ENCODE measurements around the gene ADCY2. TPM values are rescaled to one million over a fixed set of nuclear protein-coding genes. Genes with fewer than 3 reads are reported as not detected.

Gene ADCY2
- total RNA-seq, 1 donor from 2014 or later = 0.59 TPM

- intact Hi-C loops (cut with DNase I) = no loop called here
- H3K27ac ChIP-seq = no peak overlapping the region
- TF ChIP-seq, protein P1, sequence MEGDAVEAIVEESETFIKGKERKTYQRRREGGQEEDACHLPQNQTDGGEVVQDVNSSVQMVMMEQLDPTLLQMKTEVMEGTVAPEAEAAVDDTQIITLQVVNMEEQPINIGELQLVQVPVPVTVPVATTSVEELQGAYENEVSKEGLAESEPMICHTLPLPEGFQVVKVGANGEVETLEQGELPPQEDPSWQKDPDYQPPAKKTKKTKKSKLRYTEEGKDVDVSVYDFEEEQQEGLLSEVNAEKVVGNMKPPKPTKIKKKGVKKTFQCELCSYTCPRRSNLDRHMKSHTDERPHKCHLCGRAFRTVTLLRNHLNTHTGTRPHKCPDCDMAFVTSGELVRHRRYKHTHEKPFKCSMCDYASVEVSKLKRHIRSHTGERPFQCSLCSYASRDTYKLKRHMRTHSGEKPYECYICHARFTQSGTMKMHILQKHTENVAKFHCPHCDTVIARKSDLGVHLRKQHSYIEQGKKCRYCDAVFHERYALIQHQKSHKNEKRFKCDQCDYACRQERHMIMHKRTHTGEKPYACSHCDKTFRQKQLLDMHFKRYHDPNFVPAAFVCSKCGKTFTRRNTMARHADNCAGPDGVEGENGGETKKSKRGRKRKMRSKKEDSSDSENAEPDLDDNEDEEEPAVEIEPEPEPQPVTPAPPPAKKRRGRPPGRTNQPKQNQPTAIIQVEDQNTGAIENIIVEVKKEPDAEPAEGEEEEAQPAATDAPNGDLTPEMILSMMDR (IDR thresholded peaks at IDR 0.05) = no peak
- DNase-seq = no peak
- no peak overlapping the region for H3K4me3 ChIP-seq
- H3K9me3 ChIP-seq = no peaks in the 10 kb centered on the region
- H3K4me1 ChIP-seq = no peaks in the 10 kb centered on the region
- no peak for ATAC-seq
- H3K27me3 ChIP-seq (ENCODE audit: low read depth) = no peaks in the 10 kb centered on the region
- no peaks in the 10 kb centered on the region for H3K36me3 ChIP-seq
These were observed 318.8 kb downstream of the ADCY2 start for GRCh38 chr5:7714697-7715096.

- H3K9me3 ChIP-seq = no peaks in the 10 kb centered on the region
- H3K27me3 ChIP-seq (ENCODE audit: low read depth) = no peaks in the 10 kb centered on the region
- ATAC-seq (no peak), DNase-seq (no peak)
- no peaks in the 10 kb centered on the region for H3K4me1 ChIP-seq
- TF ChIP-seq, protein P1 (IDR thresholded peaks at IDR 0.05) = no peak
- H3K27ac ChIP-seq = no peak overlapping the region
- intact Hi-C loops (cut with DNase I) = no loop called here
- no peak overlapping the region for H3K4me3 ChIP-seq
- H3K36me3 ChIP-seq = no peaks in the 10 kb centered on the region
These were observed 321.8 kb downstream of the ADCY2 start for GRCh38 chr5:7717691-7718090.

DNA sequence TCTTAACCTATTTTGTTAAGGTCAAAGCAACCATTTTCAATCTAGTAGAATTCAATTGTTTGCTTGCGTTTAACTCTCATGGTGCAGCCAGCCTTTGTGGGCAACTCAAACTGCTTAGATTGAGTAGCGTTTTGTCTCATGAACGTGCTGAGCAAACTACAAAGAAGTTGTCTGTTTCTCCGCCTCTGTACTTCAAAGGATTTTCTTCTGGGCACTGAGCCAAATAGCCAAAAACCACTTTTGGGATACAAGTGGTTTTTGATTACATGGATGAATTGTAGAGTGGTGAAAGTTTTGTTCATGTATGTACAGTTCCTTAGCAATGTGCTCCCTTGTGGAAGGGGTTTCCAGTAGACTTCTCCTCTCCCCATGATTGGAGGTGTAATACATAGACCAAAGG, 332.1 kb downstream of the ADCY2 start:
- ATAC-seq (no peak), DNase-seq (no peak)
- intact Hi-C loops (cut with DNase I) = no loop called here
- Histone ChIP-seq H3K4me1 (no peaks in the 10 kb centered on the region), H3K36me3 (no peaks in the 10 kb centered on the region), H3K4me3 (no peak overlapping the region), H3K27ac (no peak overlapping the region), H3K9me3 (no peaks in the 10 kb centered on the region), H3K27me3 (ENCODE audit: low read depth) (no peaks in the 10 kb centered on the region)
- TF ChIP-seq, protein P1 (IDR thresholded peaks at IDR 0.05) = no peak

DNA sequence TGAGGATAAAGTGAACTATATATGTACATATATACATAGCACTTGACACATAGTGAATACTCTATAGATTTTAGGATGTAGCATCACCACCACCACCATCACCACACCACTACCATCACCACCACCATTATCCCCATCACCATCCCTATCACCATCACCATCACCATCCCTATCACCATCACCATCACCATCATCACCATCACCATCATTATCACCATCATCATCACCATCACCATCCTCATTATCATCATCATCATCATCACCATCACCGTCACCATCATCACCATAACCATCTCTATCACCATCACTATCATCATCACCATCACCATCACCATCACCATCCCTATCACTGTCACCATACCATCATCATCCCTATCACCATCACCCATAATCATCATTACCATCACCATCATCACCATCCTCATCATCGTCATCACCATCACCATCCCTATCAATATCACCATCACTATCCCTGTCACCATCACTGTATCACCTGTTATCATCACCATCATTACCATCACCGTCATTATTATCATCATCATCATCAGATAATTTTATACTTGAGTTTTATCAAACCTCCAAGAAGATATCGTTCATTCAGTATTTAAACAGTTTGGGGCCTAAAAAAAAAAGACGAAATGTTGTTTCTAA, 345.6 kb downstream of the ADCY2 start:
- Histone ChIP-seq H3K9me3 (no peaks in the 10 kb centered on the region), H3K4me1 (no peaks in the 10 kb centered on the region), H3K27me3 (ENCODE audit: low read depth) (peaks cover 4% of the 10 kb centered on the region), H3K36me3 (no peaks in the 10 kb centered on the region), H3K27ac (no peak overlapping the region), H3K4me3 (no peak overlapping the region)
- intact Hi-C loops (cut with DNase I) = no loop called here
- TF ChIP-seq, protein P1 (IDR thresholded peaks at IDR 0.05) = no peak
- DNase-seq (no peak), ATAC-seq (no peak)

- Histone ChIP-seq H3K9me3 (no peaks in the 10 kb centered on the region), H3K4me3 (no peak overlapping the region), H3K27ac (no peak overlapping the region), H3K27me3 (ENCODE audit: low read depth) (peaks cover 4% of the 10 kb centered on the region), H3K36me3 (no peaks in the 10 kb centered on the region), H3K4me1 (no peaks in the 10 kb centered on the region)
- DNase-seq (no peak), ATAC-seq (peak in 1 of 2 donors; percentile 23)
- TF ChIP-seq, protein P1 (IDR thresholded peaks at IDR 0.05) = no peak
- intact Hi-C loops (cut with DNase I) = no loop called here
These were observed 346.3 kb downstream of the ADCY2 start for GRCh38 chr5:7742241-7742656.
